Hepatocyte (in vitro differentiated cells): ENCODE measurements around the gene RFC5.

ENCODE experiments used
- EZH2 ChIP-seq: fragments of 200-600 bp; sonication (generic); IDR thresholded peaks from 2 replicates; pipeline ENCODE4 v1.6.1; 2016; ENCODE audit warnings: antibody characterized with exemption, mild to moderate bottlenecking, borderline replicate concordance
- EZH2phosphoT487 ChIP-seq: fragments of 200-600 bp; sonication (generic); IDR thresholded peaks from one replicate; pipeline ENCODE4 v1.6.1; 2018; ENCODE audit warnings: antibody characterized with exemption, mild to moderate bottlenecking, low read depth, moderate library complexity; ENCODE audit not compliant: unreplicated experiment, severe bottlenecking
- TF ChIP-seq, protein P1 (sequence below): fragments of 200-600 bp; sonication (generic); IDR thresholded peaks from 2 replicates; pipeline ENCODE4 v1.5.1; 2016; ENCODE audit warnings: antibody characterized with exemption, mild to moderate bottlenecking; ENCODE audit not compliant: poor library complexity

- TF ChIP-seq EZH2phosphoT487 (no peak), EZH2 (no peak)
- TF ChIP-seq, protein P1, sequence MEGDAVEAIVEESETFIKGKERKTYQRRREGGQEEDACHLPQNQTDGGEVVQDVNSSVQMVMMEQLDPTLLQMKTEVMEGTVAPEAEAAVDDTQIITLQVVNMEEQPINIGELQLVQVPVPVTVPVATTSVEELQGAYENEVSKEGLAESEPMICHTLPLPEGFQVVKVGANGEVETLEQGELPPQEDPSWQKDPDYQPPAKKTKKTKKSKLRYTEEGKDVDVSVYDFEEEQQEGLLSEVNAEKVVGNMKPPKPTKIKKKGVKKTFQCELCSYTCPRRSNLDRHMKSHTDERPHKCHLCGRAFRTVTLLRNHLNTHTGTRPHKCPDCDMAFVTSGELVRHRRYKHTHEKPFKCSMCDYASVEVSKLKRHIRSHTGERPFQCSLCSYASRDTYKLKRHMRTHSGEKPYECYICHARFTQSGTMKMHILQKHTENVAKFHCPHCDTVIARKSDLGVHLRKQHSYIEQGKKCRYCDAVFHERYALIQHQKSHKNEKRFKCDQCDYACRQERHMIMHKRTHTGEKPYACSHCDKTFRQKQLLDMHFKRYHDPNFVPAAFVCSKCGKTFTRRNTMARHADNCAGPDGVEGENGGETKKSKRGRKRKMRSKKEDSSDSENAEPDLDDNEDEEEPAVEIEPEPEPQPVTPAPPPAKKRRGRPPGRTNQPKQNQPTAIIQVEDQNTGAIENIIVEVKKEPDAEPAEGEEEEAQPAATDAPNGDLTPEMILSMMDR: no peak
Measured at GRCh38 chr12:117970334-117970733, 46.2 kb upstream of the RFC5 start.
